Measurements from ENCODE around the gene BCAS3.

The BCAS3 gene

DNA sequence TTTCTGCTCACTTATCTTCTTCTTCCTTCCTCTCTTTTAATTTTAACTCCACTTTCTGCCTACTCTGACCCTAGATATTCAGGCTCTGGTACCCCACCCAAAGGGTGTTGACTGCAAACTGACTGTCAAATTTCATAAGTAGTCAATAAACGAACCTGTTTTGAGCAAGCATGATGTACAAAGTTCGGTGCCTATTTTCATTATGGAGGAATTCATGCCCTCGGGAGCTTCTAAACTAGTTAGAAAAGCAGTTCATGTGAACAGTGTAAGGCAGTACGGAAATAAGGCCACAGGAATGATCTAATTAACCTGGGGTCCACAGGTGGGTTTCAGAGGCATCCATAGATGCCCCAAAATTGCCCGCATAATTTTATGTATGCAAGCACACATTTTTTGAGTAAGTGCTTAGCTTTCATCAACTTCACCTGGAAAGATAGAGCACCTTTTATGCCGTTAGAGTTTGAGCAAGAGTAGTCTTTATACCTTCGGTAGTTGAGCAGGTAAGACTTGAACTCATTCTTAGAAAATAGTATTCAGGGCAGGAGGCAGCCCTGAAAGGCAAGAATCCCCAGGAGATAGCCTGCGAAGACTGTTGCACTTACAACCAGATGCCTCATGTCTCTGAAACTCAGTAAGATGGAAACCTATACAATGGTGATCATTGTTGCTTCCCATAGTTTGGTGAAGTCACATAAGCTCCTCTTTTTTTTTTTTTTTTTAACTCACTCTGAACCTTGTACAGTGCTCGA is 685.4 kb downstream of the BCAS3 start:
- Histone ChIP-seq H3K4me1 (ENCODE audit: insufficient read depth, low read length, severe bottlenecking) (no peaks in the 10 kb centered on the region), H2AFZ (ENCODE audit: low read length) (no peak overlapping the region), H4K20me1 (ENCODE audit: insufficient read depth, low read length) (no peaks in the 10 kb centered on the region), H3K27ac (ENCODE audit: low read depth, low read length, poor library complexity, severe bottlenecking) (no peak overlapping the region), H3K9me2 (ENCODE audit: low read depth, low read length) (no peaks in the 10 kb centered on the region), H3K79me2 (ENCODE audit: insufficient read depth, low read length) (no peaks in the 10 kb centered on the region), H3K9me3 (ENCODE audit: low read length) (no peaks in the 10 kb centered on the region), H3F3A (ENCODE audit: insufficient read depth, low read length) (no peaks in the 10 kb centered on the region), H3K9ac (ENCODE audit: low read length) (no peak overlapping the region), H3K4me2 (ENCODE audit: low read length) (no peak overlapping the region), H3K27me3 (ENCODE audit: insufficient read depth, low read length) (no peaks in the 10 kb centered on the region), H3K36me3 (ENCODE audit: insufficient read depth, low read length) (no peaks in the 10 kb centered on the region), H3K4me3 (ENCODE audit: low read depth, low read length, poor library complexity, severe bottlenecking) (no peak overlapping the region)
- TF ChIP-seq, protein P1, sequence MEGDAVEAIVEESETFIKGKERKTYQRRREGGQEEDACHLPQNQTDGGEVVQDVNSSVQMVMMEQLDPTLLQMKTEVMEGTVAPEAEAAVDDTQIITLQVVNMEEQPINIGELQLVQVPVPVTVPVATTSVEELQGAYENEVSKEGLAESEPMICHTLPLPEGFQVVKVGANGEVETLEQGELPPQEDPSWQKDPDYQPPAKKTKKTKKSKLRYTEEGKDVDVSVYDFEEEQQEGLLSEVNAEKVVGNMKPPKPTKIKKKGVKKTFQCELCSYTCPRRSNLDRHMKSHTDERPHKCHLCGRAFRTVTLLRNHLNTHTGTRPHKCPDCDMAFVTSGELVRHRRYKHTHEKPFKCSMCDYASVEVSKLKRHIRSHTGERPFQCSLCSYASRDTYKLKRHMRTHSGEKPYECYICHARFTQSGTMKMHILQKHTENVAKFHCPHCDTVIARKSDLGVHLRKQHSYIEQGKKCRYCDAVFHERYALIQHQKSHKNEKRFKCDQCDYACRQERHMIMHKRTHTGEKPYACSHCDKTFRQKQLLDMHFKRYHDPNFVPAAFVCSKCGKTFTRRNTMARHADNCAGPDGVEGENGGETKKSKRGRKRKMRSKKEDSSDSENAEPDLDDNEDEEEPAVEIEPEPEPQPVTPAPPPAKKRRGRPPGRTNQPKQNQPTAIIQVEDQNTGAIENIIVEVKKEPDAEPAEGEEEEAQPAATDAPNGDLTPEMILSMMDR (IDR thresholded peaks at IDR 0.05; ENCODE audit: low read length) = no peak
- no peak for TF ChIP-seq EZH2 (IDR thresholded peaks at IDR 0.05; ENCODE audit: borderline replicate concordance, low read length)

DNA sequence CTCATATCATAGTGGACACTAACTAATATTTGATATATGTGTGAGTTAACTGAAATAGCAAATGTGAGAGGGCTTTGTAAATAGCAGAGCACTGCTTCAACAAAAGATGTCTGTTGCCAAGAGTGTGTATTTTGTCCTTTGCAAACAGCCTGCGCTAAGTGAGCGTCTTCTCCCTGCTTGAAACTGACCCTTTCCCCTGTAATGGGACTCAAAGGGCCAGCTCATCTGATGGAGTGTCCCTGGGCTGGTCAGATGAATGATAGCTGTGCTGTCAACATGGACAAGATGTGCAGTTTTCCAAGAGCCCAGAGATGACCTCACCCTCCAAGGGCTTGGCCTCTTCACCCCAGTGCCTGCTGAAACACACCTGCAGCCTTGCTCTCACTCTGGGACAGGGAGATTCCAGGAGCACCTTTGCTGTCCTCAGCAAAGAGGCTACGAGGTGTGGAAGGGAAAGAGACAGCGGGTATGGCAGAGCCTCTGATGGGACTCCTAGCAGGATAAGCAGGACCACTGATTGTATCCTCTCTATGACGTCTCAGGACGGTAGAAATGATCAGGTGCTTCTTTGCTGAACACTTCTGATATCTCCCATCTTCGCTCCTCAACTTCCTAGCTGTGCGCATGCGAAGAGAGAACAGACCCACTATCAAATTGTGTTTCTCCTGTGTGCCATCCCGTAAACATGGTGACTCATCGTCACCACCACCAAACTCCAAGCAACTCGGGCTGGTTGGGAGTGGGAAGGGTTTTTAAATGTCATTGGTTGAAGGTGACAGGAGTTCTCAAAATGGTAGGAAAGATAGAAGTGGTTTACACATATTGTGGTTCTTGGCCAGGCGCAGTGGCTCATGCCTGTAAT is 686.2 kb downstream of the BCAS3 start:
- Histone ChIP-seq H3K27ac (ENCODE audit: low read depth, low read length, poor library complexity, severe bottlenecking) (no peak overlapping the region), H3K4me1 (ENCODE audit: insufficient read depth, low read length, severe bottlenecking) (no peaks in the 10 kb centered on the region), H3K9me3 (ENCODE audit: low read length) (no peaks in the 10 kb centered on the region), H2AFZ (ENCODE audit: low read length) (no peak overlapping the region), H3K27me3 (ENCODE audit: insufficient read depth, low read length) (no peaks in the 10 kb centered on the region), H3K4me3 (ENCODE audit: low read depth, low read length, poor library complexity, severe bottlenecking) (no peak overlapping the region), H3K4me2 (ENCODE audit: low read length) (no peak overlapping the region), H3K79me2 (ENCODE audit: insufficient read depth, low read length) (no peaks in the 10 kb centered on the region), H3F3A (ENCODE audit: insufficient read depth, low read length) (no peaks in the 10 kb centered on the region), H3K9me2 (ENCODE audit: low read depth, low read length) (no peaks in the 10 kb centered on the region), H4K20me1 (ENCODE audit: insufficient read depth, low read length) (no peaks in the 10 kb centered on the region), H3K9ac (ENCODE audit: low read length) (no peak overlapping the region), H3K36me3 (ENCODE audit: insufficient read depth, low read length) (no peaks in the 10 kb centered on the region)
- TF ChIP-seq, protein P1 (IDR thresholded peaks at IDR 0.05; ENCODE audit: low read length) = no peak
- no peak for TF ChIP-seq EZH2 (IDR thresholded peaks at IDR 0.05; ENCODE audit: borderline replicate concordance, low read length)

DNA sequence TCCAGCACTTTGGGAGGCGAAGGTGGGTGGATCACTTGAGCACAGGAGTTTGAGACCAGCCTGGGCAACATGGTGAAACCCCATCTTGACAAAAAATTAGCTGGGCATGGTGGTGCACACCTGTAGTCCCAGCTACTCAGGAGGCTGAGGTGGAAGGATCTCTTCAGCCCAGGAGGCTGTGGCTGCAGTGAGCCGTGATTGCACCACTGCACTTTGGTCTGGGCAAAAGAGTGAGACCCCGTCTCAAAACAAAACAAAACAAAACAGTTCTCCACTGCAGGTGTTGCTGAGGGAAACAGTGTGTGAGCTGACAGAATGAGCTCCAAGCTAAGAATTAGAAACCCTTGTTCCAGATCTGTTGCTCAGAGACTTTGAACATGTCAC is 686.8 kb downstream of the BCAS3 start:
- H3K27ac ChIP-seq (ENCODE audit: low read depth, low read length, poor library complexity, severe bottlenecking) = no peak overlapping the region
- H3K4me1 ChIP-seq (ENCODE audit: insufficient read depth, low read length, severe bottlenecking) = no peaks in the 10 kb centered on the region
- H3K9ac ChIP-seq (ENCODE audit: low read length) = no peak overlapping the region
- H3K9me3 ChIP-seq (ENCODE audit: low read length) = no peaks in the 10 kb centered on the region
- TF ChIP-seq EZH2 (IDR thresholded peaks at IDR 0.05; ENCODE audit: borderline replicate concordance, low read length) = no peak
- TF ChIP-seq, protein P1 (IDR thresholded peaks at IDR 0.05; ENCODE audit: low read length) = no peak
- H3K27me3 ChIP-seq (ENCODE audit: insufficient read depth, low read length) = no peaks in the 10 kb centered on the region
- H2AFZ ChIP-seq (ENCODE audit: low read length) = no peak overlapping the region
- no peaks in the 10 kb centered on the region for H4K20me1 ChIP-seq (ENCODE audit: insufficient read depth, low read length)
- no peak overlapping the region for H3K4me3 ChIP-seq (ENCODE audit: low read depth, low read length, poor library complexity, severe bottlenecking)
- H3K79me2 ChIP-seq (ENCODE audit: insufficient read depth, low read length) = no peaks in the 10 kb centered on the region
- H3K4me2 ChIP-seq (ENCODE audit: low read length) = no peak overlapping the region
- no peaks in the 10 kb centered on the region for H3F3A ChIP-seq (ENCODE audit: insufficient read depth, low read length)
- H3K36me3 ChIP-seq (ENCODE audit: insufficient read depth, low read length) = no peaks in the 10 kb centered on the region
- no peaks in the 10 kb centered on the region for H3K9me2 ChIP-seq (ENCODE audit: low read depth, low read length)

Data from OCI-LY1 (cell line).